Keratinocyte (primary cell): ENCODE measurements around the gene CSE1L. TPM values are rescaled to one million over a fixed set of nuclear protein-coding genes. Genes with fewer than 3 reads are reported as not detected.

ENCODE experiments used
- DNase-seq: peaks from one replicate; pipeline ENCODE4 v3.0.0-alpha.2; 2011; ENCODE audit warnings: low read depth, missing footprints, low spot score
- FAIRE-seq: peaks from 2 replicates; lab custom pipeline; 2011; peaks lifted over from hg19 to GRCh38; lab: Jason Lieb, UNC
- H2AFZ ChIP-seq: 2 replicates; pipeline ENCODE4 v1.6.0; 2012; ENCODE audit warnings: low read length, control low read depth, inconsistent platforms; ENCODE audit not compliant: control insufficient read depth
- H3K27ac ChIP-seq: 2 replicates; pipeline ENCODE4 v1.5.1; 2011; ENCODE audit warnings: low read length; ENCODE audit not compliant: control insufficient read depth, insufficient read depth
- H3K27me3 ChIP-seq: 3 replicates; pipeline ENCODE4 v1.6.0; 2011; ENCODE audit warnings: low read length; ENCODE audit not compliant: control insufficient read depth, insufficient read depth; ENCODE audit errors: extremely low read depth
- H3K36me3 ChIP-seq, 2 experiments: 2 replicates in 1 of 2; 3 replicates in 1 of 2; pipeline ENCODE4 v1.5.1; 2011; ENCODE audit warnings: low read length in 2 of 2, mild to moderate bottlenecking in 1 of 2; ENCODE audit not compliant: control insufficient read depth in 2 of 2, insufficient read depth in 2 of 2; ENCODE audit errors: extremely low read depth in 1 of 2
- H3K4me1 ChIP-seq: 3 replicates; pipeline ENCODE4 v1.5.1; 2011; ENCODE audit warnings: low read length; ENCODE audit not compliant: control insufficient read depth, insufficient read depth; ENCODE audit errors: extremely low read depth
- H3K4me2 ChIP-seq: 3 replicates; pipeline ENCODE4 v1.6.0; 2011; ENCODE audit warnings: low read depth, low read length; ENCODE audit not compliant: control insufficient read depth, insufficient read depth; ENCODE audit errors: extremely low read depth
- H3K4me3 ChIP-seq, 3 experiments: fragments of 200-600 bp in 1 of 3; sonication (generic) in 1 of 3; 2 replicates in 2 of 3; 3 replicates in 1 of 3; pipeline ENCODE4 v1.5.1; 2011 to 2016; ENCODE audit warnings: low read length in 3 of 3, mild to moderate bottlenecking in 3 of 3, control low read depth in 2 of 3, inconsistent platforms in 1 of 3, low read depth in 1 of 3, mixed read lengths in 1 of 3, mixed run types in 1 of 3, moderate library complexity in 1 of 3; ENCODE audit not compliant: control insufficient read depth in 2 of 3, insufficient read depth in 2 of 3; ENCODE audit errors: extremely low read depth in 1 of 3
- H3K79me2 ChIP-seq: 2 replicates; pipeline ENCODE4 v1.6.0; 2012; ENCODE audit warnings: low read length; ENCODE audit not compliant: control insufficient read depth, insufficient read depth
- H3K9ac ChIP-seq: 3 replicates; pipeline ENCODE4 v1.6.0; 2011; ENCODE audit warnings: low read length; ENCODE audit not compliant: control insufficient read depth, insufficient read depth; ENCODE audit errors: extremely low read depth
- H3K9me1 ChIP-seq: 3 replicates; pipeline ENCODE4 v1.6.0; 2011; ENCODE audit warnings: low read length; ENCODE audit not compliant: control insufficient read depth, insufficient read depth; ENCODE audit errors: extremely low read depth
- H3K9me3 ChIP-seq: 2 replicates; pipeline ENCODE4 v1.5.1; 2012; ENCODE audit warnings: low read depth, low read length; ENCODE audit not compliant: control insufficient read depth
- H4K20me1 ChIP-seq: 3 replicates; pipeline ENCODE4 v1.6.0; 2011; ENCODE audit warnings: low read length; ENCODE audit not compliant: control insufficient read depth, insufficient read depth; ENCODE audit errors: extremely low read depth
- CTCF ChIP-seq, 3 experiments: IDR thresholded peaks in 1 of 3; conservative IDR thresholded peaks in 1 of 3; optimal IDR thresholded peaks in 1 of 3; 2 replicates in 2 of 3; 3 replicates in 1 of 3; pipeline versions ENCODE3 to v1.5.1; 2011; ENCODE audit warnings: low read length in 3 of 3, mild to moderate bottlenecking in 3 of 3, moderate library complexity in 2 of 3, control low read depth in 1 of 3, inconsistent platforms in 1 of 3; ENCODE audit not compliant: insufficient read depth in 2 of 3; ENCODE audit errors: extremely low read depth in 1 of 3
- EZH2 ChIP-seq: IDR thresholded peaks from one replicate; pipeline ENCODE4 v1.6.1; 2012; ENCODE audit warnings: inconsistent platforms, mild to moderate bottlenecking, low read length, moderate library complexity
- dilution Hi-C: fragments of 300-500 bp; cut with MboI; formaldehyde crosslinking; loops from one replicate; pipeline ENCODE4 v1.7.0; 2020; ENCODE audit warnings: low sequenced_read_pairs; ENCODE audit not compliant: extremely low pct_ligation_motif_present
- polyA plus RNA-seq, 5 experiments: library from polyadenylated mRNA; depleted of rRNA in 3 of 5; stranded (reverse) in 3 of 5; stranded (forward) in 1 of 5; unstranded in 1 of 5; fragments of >200 nt; gene quantifications; 1 replicate in 1 of 5; 2 replicates in 3 of 5; 3 replicates in 1 of 5; pipeline versions ENCODE4 v1.2.1 to v1.2.3, GENCODE V29; 2011 to 2012; ENCODE audit warnings: missing spikeins in 2 of 5, low read depth in 1 of 5, low replicate concordance in 1 of 5

CSE1L gene
- polyA plus RNA-seq, 1 donor (not counting 4 experiments of a cell fraction or from before 2014, with no cell fraction given) = 134 TPM

GRCh38 chr20:49034070-49034732, 11.9 kb upstream of the CSE1L start:
- Histone ChIP-seq H3K4me3 (no peak overlapping the region), H3K9ac (no peak overlapping the region), H3K9me1 (no peaks in the 10 kb centered on the region), H3K4me2 (no peak overlapping the region), H3K4me1 (no peaks in the 10 kb centered on the region), H3K79me2 (no peaks in the 10 kb centered on the region), H2AFZ (no peak overlapping the region), H4K20me1 (no peaks in the 10 kb centered on the region), H3K36me3 (peaks cover 17 to 19% of the 10 kb centered on the region in 2 experiments), H3K27ac (no peak overlapping the region), H3K9me3 (no peaks in the 10 kb centered on the region), H3K27me3 (no peaks in the 10 kb centered on the region)
- FAIRE-seq (no peak), DNase-seq (no peak)
- dilution Hi-C loops = no loop called here
- no peak for TF ChIP-seq CTCF (optimal IDR thresholded peaks at IDR 0.05 in 1 of 3, IDR thresholded peaks at IDR 0.05 in 1 of 3, conservative IDR thresholded peaks at IDR 0.05 in 1 of 3; ENCODE audit: extremely low read depth in 1 of 3, insufficient read depth in 2 of 3, low read length in 3 of 3)
- no peak for TF ChIP-seq EZH2

GRCh38 chr20:49037962-49038387, 8.1 kb upstream of the CSE1L start:
- no peak for DNase-seq
- H3K4me3 ChIP-seq = no peak overlapping the region

More at GRCh38 chr20:49037962-49038387, 8.1 kb upstream of the CSE1L start:
- Histone ChIP-seq H4K20me1 (no peaks in the 10 kb centered on the region), H3K9ac (no peak overlapping the region), H3K27ac (no peak overlapping the region), H3K4me2 (no peak overlapping the region), H3K4me1 (peaks cover 2% of the 10 kb centered on the region), H3K27me3 (no peaks in the 10 kb centered on the region), H3K9me3 (no peaks in the 10 kb centered on the region), H3K79me2 (no peaks in the 10 kb centered on the region), H3K9me1 (no peaks in the 10 kb centered on the region), H3K36me3 (peaks cover 11 to 13% of the 10 kb centered on the region in 2 experiments), H2AFZ (no peak overlapping the region)
- no peak for FAIRE-seq
- no peak for TF ChIP-seq EZH2
- TF ChIP-seq CTCF (optimal IDR thresholded peaks at IDR 0.05 in 1 of 3, IDR thresholded peaks at IDR 0.05 in 1 of 3, conservative IDR thresholded peaks at IDR 0.05 in 1 of 3; ENCODE audit: extremely low read depth in 1 of 3, insufficient read depth in 2 of 3, low read length in 3 of 3) = no peak
- dilution Hi-C loops = no loop called here
